Type B pancreatic cell (in vitro differentiated cells): Measurements from ENCODE around the gene SOBP. TPM values are rescaled to one million over a fixed set of nuclear protein-coding genes. Genes with fewer than 3 reads are reported as not detected.

Experiments
- DNase-seq: peaks from one replicate; pipeline ENCODE4 v3.0.0; 2021; ENCODE audit warnings: mixed read lengths; ENCODE audit not compliant: unreplicated experiment; ENCODE audit errors: extremely low spot score
- H3K27ac Mint-ChIP-seq: 2 replicates; pipeline ENCODE4 v1.8.0; 2021; ENCODE audit warnings: mild to moderate bottlenecking, mixed read lengths
- H3K27me3 Mint-ChIP-seq: 2 replicates; pipeline ENCODE4 v1.8.0; 2021; ENCODE audit warnings: mixed read lengths
- H3K36me3 Mint-ChIP-seq: 2 replicates; pipeline ENCODE4 v1.8.0; 2021; ENCODE audit warnings: mixed read lengths
- H3K4me1 Mint-ChIP-seq: one replicate; pipeline ENCODE4 v1.8.0; 2021; ENCODE audit warnings: mixed read lengths; ENCODE audit not compliant: unreplicated experiment
- H3K4me3 Mint-ChIP-seq: 2 replicates; pipeline ENCODE4 v1.8.0; 2021; ENCODE audit warnings: mild to moderate bottlenecking, mixed read lengths
- H3K9me3 Mint-ChIP-seq: 2 replicates; pipeline ENCODE4 v1.8.0; 2021; ENCODE audit warnings: mixed read lengths
- CTCF ChIP-seq: fragments of 200-600 bp; sonication (generic); conservative IDR thresholded peaks from 2 replicates; pipeline ENCODE4 v1.5.0; 2021; ENCODE audit warnings: antibody characterized with exemption, mild to moderate bottlenecking
- total RNA-seq: library from RNA; stranded (reverse); gene quantifications from 2 replicates; pipeline ENCODE4 v1.2.1, GENCODE V29; 2021; ENCODE audit warnings: low replicate concordance

SOBP gene
- total RNA-seq, 1 donor from 2014 or later, result 19.4 TPM

- H3K4me3 Mint-ChIP-seq, result no peak overlapping the region
- H3K9me3 Mint-ChIP-seq, result no peaks in the 10 kb centered on the region
- no peaks in the 10 kb centered on the region for H3K36me3 Mint-ChIP-seq
- H3K4me1 Mint-ChIP-seq, result peaks cover 16% of the 10 kb centered on the region
- no peak for TF ChIP-seq CTCF
- H3K27ac Mint-ChIP-seq, result no peak overlapping the region
- H3K27me3 Mint-ChIP-seq, result no peaks in the 10 kb centered on the region
- DNase-seq, result no peak
These were observed 43.6 kb downstream of the SOBP start for GRCh38 chr6:107533415-107534059.

- no peak overlapping the region for H3K27ac Mint-ChIP-seq
- no peak overlapping the region for H3K4me3 Mint-ChIP-seq
- no peak for TF ChIP-seq CTCF
- H3K4me1 Mint-ChIP-seq, result peaks cover 27% of the 10 kb centered on the region
- H3K36me3 Mint-ChIP-seq, result no peaks in the 10 kb centered on the region
- no peaks in the 10 kb centered on the region for H3K27me3 Mint-ChIP-seq
- no peak for DNase-seq
- no peaks in the 10 kb centered on the region for H3K9me3 Mint-ChIP-seq
These were observed 44.7 kb downstream of the SOBP start for GRCh38 chr6:107534571-107535141.

GRCh38 chr6:107535626-107536025 is 45.7 kb downstream of the SOBP start:
- Mint-ChIP-seq H3K4me3 (no peak overlapping the region), H3K27me3 (no peaks in the 10 kb centered on the region), H3K4me1 (peaks cover 35% of the 10 kb centered on the region), H3K36me3 (no peaks in the 10 kb centered on the region), H3K9me3 (no peaks in the 10 kb centered on the region), H3K27ac (no peak overlapping the region)
- no peak for DNase-seq
- TF ChIP-seq CTCF, result no peak

GRCh38 chr6:107536180-107536961 is 46.5 kb downstream of the SOBP start:
- no peak for DNase-seq
- no peaks in the 10 kb centered on the region for H3K9me3 Mint-ChIP-seq
- no peaks in the 10 kb centered on the region for H3K27me3 Mint-ChIP-seq
- H3K36me3 Mint-ChIP-seq, result no peaks in the 10 kb centered on the region
- peaks cover 35% of the 10 kb centered on the region for H3K4me1 Mint-ChIP-seq
- H3K27ac Mint-ChIP-seq, result no peak overlapping the region
- TF ChIP-seq CTCF, result no peak
- H3K4me3 Mint-ChIP-seq, result no peak overlapping the region

- Mint-ChIP-seq H3K27me3 (peaks cover 6% of the 10 kb centered on the region), H3K4me1 (peaks cover 39% of the 10 kb centered on the region), H3K9me3 (no peaks in the 10 kb centered on the region), H3K4me3 (no peak overlapping the region), H3K36me3 (peaks cover 7% of the 10 kb centered on the region), H3K27ac (no peak overlapping the region)
- no peak for TF ChIP-seq CTCF
- DNase-seq, result no peak
These were observed 47.6 kb downstream of the SOBP start for GRCh38 chr6:107537559-107537958.
